B cell (primary cell): ENCODE measurements around the gene CLDN24. TPM values are rescaled to one million over a fixed set of nuclear protein-coding genes. Genes with fewer than 3 reads are reported as not detected.

Experiments
- ATAC-seq: fragments of 200-7000 bp; cut with Tn5 transposase; one replicate; pipeline ENCODE4 v1.10.0; 2021; ENCODE audit warnings: low read depth, mild to moderate bottlenecking, moderate number of reproducible peaks, moderate library complexity
- CTCF ChIA-PET: fragments of 350-600 bp; sonication (Branson Sonifier 250); formaldehyde crosslinking; loops from one replicate; lab custom pipeline; 2021; ENCODE audit warnings: antibody characterized with exemption, inconsistent platforms; lab: Charles Lee
- POLR2A ChIA-PET: fragments of 350-600 bp; sonication (Branson Sonifier 250); formaldehyde crosslinking; loops from one replicate; lab custom pipeline; 2021; ENCODE audit warnings: antibody characterized with exemption; lab: Charles Lee
- DNase-seq: peaks from one replicate; pipeline ENCODE4 v3.0.0; 2013
- H2AFZ ChIP-seq: 2 replicates; pipeline ENCODE4 v1.6.1; 2012; ENCODE audit warnings: mild to moderate bottlenecking, low read depth, low read length; ENCODE audit not compliant: insufficient read depth, poor library complexity, severe bottlenecking
- H3K27ac ChIP-seq, 2 donors: 1 replicate in 1 of 2; 2 replicates in 1 of 2; pipeline ENCODE4 v1.5.1; 2012 to 2013; ENCODE audit warnings: low read length in 2 of 2, mild to moderate bottlenecking in 2 of 2, moderate library complexity in 1 of 2
- H3K27me3 ChIP-seq, 4 experiments: fragments of 200-600 bp in 1 of 4; sonication (generic) in 1 of 4; replicated peaks in 1 of 4; 1 replicate in 2 of 4; 2 replicates in 2 of 4; pipeline versions ENCODE4 v1.6.1 to v1.7.0; 2013 to 2016; ENCODE audit warnings: low read length in 3 of 4, mild to moderate bottlenecking in 2 of 4, mixed read lengths in 1 of 4, moderate library complexity in 1 of 4; ENCODE audit not compliant: insufficient read depth in 4 of 4, control insufficient read depth in 3 of 4; ENCODE audit errors: control extremely low read depth in 1 of 4
- H3K36me3 ChIP-seq, 2 experiments: replicated peaks in 1 of 2; 1 replicate in 1 of 2; 2 replicates in 1 of 2; pipeline versions ENCODE4 v1.6.1 to v1.7.1; 2013; ENCODE audit warnings: low read length in 1 of 2; ENCODE audit not compliant: insufficient read depth in 2 of 2, control insufficient read depth in 1 of 2; ENCODE audit errors: control extremely low read depth in 1 of 2, extremely low read depth in 1 of 2
- H3K4me1 ChIP-seq, 2 donors: fragments of 200-600 bp in 1 of 2; sonication (generic) in 1 of 2; 1 replicate in 1 of 2; 2 replicates in 1 of 2; pipeline versions ENCODE4 v1.5.1 to v1.6.1; 2013 to 2017; ENCODE audit warnings: low read length in 2 of 2; ENCODE audit not compliant: control insufficient read depth in 2 of 2, insufficient read depth in 2 of 2
- H3K4me2 ChIP-seq: replicated peaks from 2 replicates; pipeline ENCODE3; 2012; ENCODE audit warnings: mild to moderate bottlenecking, low read depth, low read length; ENCODE audit not compliant: poor library complexity, severe bottlenecking
- H3K4me3 ChIP-seq, 5 experiments: fragments of 200-600 bp in 1 of 5; sonication (generic) in 1 of 5; 1 replicate in 3 of 5; 2 replicates in 2 of 5; pipeline versions ENCODE4 v1.5.1 to v1.7.0; 2011 to 2016; ENCODE audit warnings: low read length in 4 of 5, mild to moderate bottlenecking in 4 of 5, low read depth in 2 of 5, control low read depth in 1 of 5, moderate library complexity in 1 of 5; ENCODE audit not compliant: insufficient read depth in 1 of 5; ENCODE audit errors: control extremely low read depth in 1 of 5, extremely low read depth in 1 of 5
- H3K79me2 ChIP-seq: fragments of 200-600 bp; sonication (generic); one replicate; pipeline ENCODE4 v1.6.0; 2016; ENCODE audit warnings: low read length; ENCODE audit not compliant: control insufficient read depth, insufficient read depth
- H3K9ac ChIP-seq: fragments of 200-600 bp; sonication (generic); 2 replicates; pipeline ENCODE4 v1.6.1; 2017; ENCODE audit warnings: mild to moderate bottlenecking, low read length, moderate library complexity
- H3K9me3 ChIP-seq, 3 donors: one replicate each; pipeline versions ENCODE4 v1.6.1 to v1.7.1; 2013; ENCODE audit warnings: low read length in 2 of 3; ENCODE audit not compliant: control insufficient read depth in 2 of 3, insufficient read depth in 1 of 3; ENCODE audit errors: control extremely low read depth in 1 of 3
- H4K20me1 ChIP-seq: 2 replicates; pipeline ENCODE4 v1.6.0; 2012; ENCODE audit warnings: mild to moderate bottlenecking, low read length; ENCODE audit not compliant: insufficient read depth, control insufficient read depth, poor library complexity, severe bottlenecking
- H3K27ac Mint-ChIP-seq: one replicate; pipeline ENCODE4 v1.8.0; 2021; ENCODE audit warnings: mixed read lengths
- H3K27me3 Mint-ChIP-seq: one replicate; pipeline ENCODE4 v1.8.0; 2021; ENCODE audit warnings: mixed read lengths
- H3K4me1 Mint-ChIP-seq: one replicate; pipeline ENCODE4 v1.8.0; 2021; ENCODE audit warnings: mixed read lengths
- H3K4me3 Mint-ChIP-seq: one replicate; pipeline ENCODE4 v1.8.0; 2021; ENCODE audit warnings: mixed read lengths
- H3K9me3 Mint-ChIP-seq: one replicate; pipeline ENCODE4 v1.8.0; 2022; ENCODE audit warnings: mixed read lengths; ENCODE audit not compliant: insufficient read depth
- CTCF ChIP-seq: fragments of 200-600 bp; IDR thresholded peaks from one replicate; pipeline ENCODE4 v1.8.0; 2022; ENCODE audit warnings: antibody characterized with exemption, mild to moderate bottlenecking
- EZH2 ChIP-seq: IDR thresholded peaks from 2 replicates; pipeline ENCODE4 v1.6.1; 2012; ENCODE audit warnings: borderline replicate concordance, low read depth, mild to moderate bottlenecking, moderate library complexity, low read length; ENCODE audit not compliant: insufficient read depth, poor library complexity, severe bottlenecking
- WGBS: methylation state at CpG from one replicate; pipeline ENCODE4 v1.1.5; 2013; ENCODE audit warnings: missing lambda C conversion rate; ENCODE audit not compliant: insufficient coverage; 5-methylcytosine and 5-hydroxymethylcytosine counted together
- intact Hi-C: fragments of 100-400 bp; cut with micrococcal nuclease; formaldehyde crosslinking; loops from one replicate; pipeline ENCODE4 v1.10.0; 2022
- polyA plus RNA-seq: library from polyadenylated mRNA; depleted of rRNA; stranded (reverse); fragments of >200 nt; gene quantifications from 2 replicates; pipeline ENCODE4 v1.2.3, GENCODE V29; 2012
- total RNA-seq, 2 donors: library from RNA; stranded (reverse); fragments of 120-200 nt in 1 of 2; gene quantifications; 1 replicate in 1 of 2; 2 replicates in 1 of 2; pipeline versions ENCODE4 v1.2.3 to v1.2.4, GENCODE V29; 2013 to 2022

Gene CLDN24
- total and polyA plus RNA-seq, 2 donors (not counting 1 experiment from before 2014, with no cell fraction given) = not detected

GRCh38 chr4:183364025-183364424 is 41.8 kb upstream of the CLDN24 start:
- no peaks in the 10 kb centered on the region for H3K9me3 Mint-ChIP-seq
- POLR2A ChIA-PET = no interaction called here
- CTCF ChIA-PET = no interaction called here
- no peak overlapping the region for H3K4me3 Mint-ChIP-seq
- H3K4me1 Mint-ChIP-seq = no peaks in the 10 kb centered on the region
- H3K79me2 ChIP-seq = no peaks in the 10 kb centered on the region
- no peak overlapping the region for H3K9ac ChIP-seq
- DNase-seq (no peak), ATAC-seq (no peak)
- no peaks in the 10 kb centered on the region for H3K4me1 ChIP-seq
- no peak overlapping the region for H3K27ac Mint-ChIP-seq
- WGBS = 72% methylated on average over 10 of the region's 10 CpGs
- H4K20me1 ChIP-seq = no peaks in the 10 kb centered on the region
- H3K4me2 ChIP-seq = no peak overlapping the region
- no peak overlapping the region for H3K27ac ChIP-seq
- no peak for TF ChIP-seq CTCF
- TF ChIP-seq EZH2 = no peak
- H3K9me3 ChIP-seq = no peaks in the 10 kb centered on the region
- H2AFZ ChIP-seq = no peak overlapping the region
- no peaks in the 10 kb centered on the region for H3K27me3 ChIP-seq
- H3K27me3 Mint-ChIP-seq = no peaks in the 10 kb centered on the region
- H3K4me3 ChIP-seq = no peak overlapping the region
- intact Hi-C loops = no loop called here
- no peaks in the 10 kb centered on the region for H3K36me3 ChIP-seq

GRCh38 chr4:183362916-183363542 is 40.8 kb upstream of the CLDN24 start:
- DNase-seq (no peak), ATAC-seq (no peak)
- H3K9ac ChIP-seq = no peak overlapping the region
- no peaks in the 10 kb centered on the region for H3K9me3 ChIP-seq
- no peak overlapping the region for H3K4me3 ChIP-seq
- H2AFZ ChIP-seq = no peak overlapping the region
- WGBS = 91% methylated on average over 4 of the region's 15 CpGs
- Mint-ChIP-seq H3K27me3 (peaks cover 3% of the 10 kb centered on the region), H3K27ac (no peak overlapping the region), H3K4me3 (no peak overlapping the region), H3K9me3 (no peaks in the 10 kb centered on the region), H3K4me1 (no peaks in the 10 kb centered on the region)
- TF ChIP-seq EZH2 (no peak), CTCF (no peak)
- H3K79me2 ChIP-seq = no peaks in the 10 kb centered on the region
- intact Hi-C loops = no loop called here
- ChIA-PET CTCF (no interaction called here), POLR2A (no interaction called here)
- no peak overlapping the region for H3K27ac ChIP-seq
- no peaks in the 10 kb centered on the region for H3K27me3 ChIP-seq
- H3K36me3 ChIP-seq = no peaks in the 10 kb centered on the region
- no peaks in the 10 kb centered on the region for H4K20me1 ChIP-seq
- H3K4me1 ChIP-seq = no peaks in the 10 kb centered on the region
- no peak overlapping the region for H3K4me2 ChIP-seq
